Activated naive CD4-positive, alpha-beta T cell treated with anti-CD3 and anti-CD28 coated beads, Interleukin-2, amount 10 ng/mL, durations not matched to agents 7 days and 5 days (primary cell): ENCODE data around the gene PARD3.

Experiments
- CTCF ChIA-PET: fragments of 350-600 bp; sonication (Branson Sonifier 250); formaldehyde crosslinking; loops from one replicate; lab custom pipeline; 2021; ENCODE audit warnings: antibody characterized with exemption; lab: Charles Lee
- DNase-seq: peaks from one replicate; pipeline ENCODE4 v3.0.0-alpha.2; 2020
- H3K27ac Mint-ChIP-seq: one replicate; pipeline ENCODE4 v1.8.0; 2021; ENCODE audit warnings: mild to moderate bottlenecking, moderate library complexity, mixed read lengths
- H3K27me3 Mint-ChIP-seq: one replicate; pipeline ENCODE4 v1.8.0; 2021; ENCODE audit warnings: mild to moderate bottlenecking, mixed read lengths
- H3K36me3 Mint-ChIP-seq: one replicate; pipeline ENCODE4 v1.8.0; 2021; ENCODE audit warnings: mixed read lengths
- H3K4me1 Mint-ChIP-seq: one replicate; pipeline ENCODE4 v1.8.0; 2021; ENCODE audit warnings: mixed read lengths
- H3K4me3 Mint-ChIP-seq: one replicate; pipeline ENCODE4 v1.8.0; 2021; ENCODE audit warnings: mild to moderate bottlenecking, moderate library complexity, mixed read lengths
- H3K9me3 Mint-ChIP-seq: one replicate; pipeline ENCODE4 v1.8.0; 2021; ENCODE audit warnings: mixed read lengths

PARD3 gene

DNA sequence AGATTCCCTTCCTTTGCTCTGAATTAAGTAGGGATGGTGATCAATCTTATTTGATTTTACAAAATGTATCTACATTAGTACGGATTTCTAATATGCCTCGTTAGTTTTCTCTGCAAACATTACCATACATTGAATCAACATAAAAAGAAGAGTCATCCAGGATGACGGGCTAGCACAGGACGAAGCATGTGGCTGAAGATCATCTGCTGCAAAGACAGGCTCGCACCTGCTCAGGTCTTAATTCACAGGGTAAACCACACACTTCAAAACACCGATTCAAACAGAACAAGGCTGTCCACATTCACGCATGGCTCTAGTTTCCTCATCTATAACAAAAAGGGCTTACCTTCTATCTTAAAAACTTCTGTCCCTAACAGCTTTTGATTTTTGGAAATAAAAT is 323.0 kb downstream of the PARD3 start:
- Mint-ChIP-seq H3K9me3 (no peaks in the 10 kb centered on the region), H3K27me3 (no peaks in the 10 kb centered on the region), H3K36me3 (no peaks in the 10 kb centered on the region), H3K27ac (no peak overlapping the region), H3K4me3 (no peak overlapping the region), H3K4me1 (no peaks in the 10 kb centered on the region)
- DNase-seq, result no peak
- CTCF ChIA-PET, result no interaction called here

DNA sequence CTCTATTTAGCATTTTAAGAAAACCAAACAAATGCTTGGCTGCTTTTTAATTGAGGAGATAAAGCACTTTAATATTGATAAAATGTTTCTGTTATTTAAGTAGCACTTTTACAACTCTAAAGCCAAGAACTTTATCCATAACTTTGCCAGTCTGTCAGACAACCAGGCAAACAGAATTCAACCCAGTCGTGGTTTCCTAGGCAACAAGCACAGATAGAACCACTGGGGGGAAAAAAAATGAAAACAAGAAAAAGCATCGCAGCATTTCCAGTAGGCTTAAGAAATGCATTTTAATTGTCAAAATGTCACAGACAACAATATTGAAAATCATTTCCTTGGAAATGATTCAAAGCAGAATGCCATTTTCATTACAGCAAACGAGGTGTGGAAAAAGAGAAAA is 323.4 kb downstream of the PARD3 start:
- Mint-ChIP-seq H3K27ac (no peak overlapping the region), H3K9me3 (no peaks in the 10 kb centered on the region)

GRCh38 chr10:34489973-34490745 is 324.9 kb downstream of the PARD3 start:
- H3K4me1 Mint-ChIP-seq, result no peaks in the 10 kb centered on the region
- no peak overlapping the region for H3K4me3 Mint-ChIP-seq
- CTCF ChIA-PET, result no interaction called here
- H3K27me3 Mint-ChIP-seq, result no peaks in the 10 kb centered on the region
- no peaks in the 10 kb centered on the region for H3K9me3 Mint-ChIP-seq
- no peak overlapping the region for H3K27ac Mint-ChIP-seq
- no peak for DNase-seq
- no peaks in the 10 kb centered on the region for H3K36me3 Mint-ChIP-seq

More for the DNA sequence above, 323.4 kb downstream of the PARD3 start:
- no peaks in the 10 kb centered on the region for H3K27me3 Mint-ChIP-seq
- no peaks in the 10 kb centered on the region for H3K4me1 Mint-ChIP-seq
- no peaks in the 10 kb centered on the region for H3K36me3 Mint-ChIP-seq
- DNase-seq, result no peak
- no peak overlapping the region for H3K4me3 Mint-ChIP-seq
- CTCF ChIA-PET, result no interaction called here

DNA sequence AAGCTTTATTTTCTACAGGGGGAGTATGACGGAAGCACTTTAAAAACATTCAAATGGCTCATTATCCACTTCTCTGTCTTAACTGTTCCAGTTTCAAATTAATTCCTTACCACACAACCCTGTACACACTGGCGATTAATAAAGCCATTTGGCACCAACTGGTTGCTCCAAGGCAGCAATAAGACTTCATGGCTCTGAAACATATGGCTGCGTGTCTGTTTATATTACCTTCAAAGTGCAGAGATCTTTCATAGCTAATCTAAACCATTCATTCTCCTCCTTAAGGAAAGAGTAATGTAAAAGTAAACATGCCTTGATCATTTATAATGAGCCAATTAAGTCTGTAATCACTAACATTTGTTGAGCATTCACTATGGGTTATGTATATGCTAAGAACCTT is 325.7 kb downstream of the PARD3 start:
- DNase-seq, result no peak
- H3K4me1 Mint-ChIP-seq, result no peaks in the 10 kb centered on the region
- CTCF ChIA-PET, result no interaction called here
- no peak overlapping the region for H3K4me3 Mint-ChIP-seq
- H3K27ac Mint-ChIP-seq, result no peak overlapping the region
- no peaks in the 10 kb centered on the region for H3K27me3 Mint-ChIP-seq
- H3K9me3 Mint-ChIP-seq, result no peaks in the 10 kb centered on the region
- H3K36me3 Mint-ChIP-seq, result no peaks in the 10 kb centered on the region

- H3K4me3 Mint-ChIP-seq, result no peak overlapping the region
- DNase-seq, result no peak
- no peaks in the 10 kb centered on the region for H3K4me1 Mint-ChIP-seq
- H3K9me3 Mint-ChIP-seq, result no peaks in the 10 kb centered on the region
- CTCF ChIA-PET, result no interaction called here
- H3K27ac Mint-ChIP-seq, result no peak overlapping the region
- no peaks in the 10 kb centered on the region for H3K27me3 Mint-ChIP-seq
- H3K36me3 Mint-ChIP-seq, result no peaks in the 10 kb centered on the region
These were observed 326.5 kb downstream of the PARD3 start for GRCh38 chr10:34488476-34489130.

GRCh38 chr10:34486008-34486407 is 329.1 kb downstream of the PARD3 start:
- no peak overlapping the region for H3K4me3 Mint-ChIP-seq
- H3K36me3 Mint-ChIP-seq, result no peaks in the 10 kb centered on the region
- H3K27ac Mint-ChIP-seq, result no peak overlapping the region
- no peaks in the 10 kb centered on the region for H3K9me3 Mint-ChIP-seq
- H3K4me1 Mint-ChIP-seq, result no peaks in the 10 kb centered on the region
- no peaks in the 10 kb centered on the region for H3K27me3 Mint-ChIP-seq
- no peak for DNase-seq
- CTCF ChIA-PET, result no interaction called here

DNA sequence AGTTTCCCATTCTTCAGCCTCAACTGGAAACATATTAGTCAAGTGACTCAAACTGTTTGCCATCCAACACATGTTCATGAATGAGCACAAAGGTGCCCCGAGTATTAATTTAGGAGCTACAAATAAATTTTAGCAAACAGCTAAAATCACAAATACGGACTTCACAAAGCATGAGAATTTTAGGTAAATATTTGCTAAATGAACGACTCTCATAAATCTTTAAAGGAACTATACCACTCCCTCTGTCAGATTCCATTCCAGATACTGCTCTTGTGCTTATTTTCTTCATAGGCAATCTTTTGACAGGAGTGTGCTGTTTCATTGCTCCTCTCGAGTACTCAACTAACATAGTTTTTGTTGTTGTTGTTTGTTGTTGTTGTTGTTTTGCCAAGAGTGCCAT is 330.9 kb downstream of the PARD3 start:
- no peaks in the 10 kb centered on the region for H3K27me3 Mint-ChIP-seq
- CTCF ChIA-PET, result no interaction called here

GRCh38 chr10:34480345-34480744 is 334.8 kb downstream of the PARD3 start:
- CTCF ChIA-PET, result no interaction called here
- no peak for DNase-seq
- no peaks in the 10 kb centered on the region for H3K4me1 Mint-ChIP-seq
- no peak overlapping the region for H3K4me3 Mint-ChIP-seq
- H3K36me3 Mint-ChIP-seq, result no peaks in the 10 kb centered on the region
- H3K27me3 Mint-ChIP-seq, result no peaks in the 10 kb centered on the region
- no peaks in the 10 kb centered on the region for H3K9me3 Mint-ChIP-seq
- H3K27ac Mint-ChIP-seq, result no peak overlapping the region

More for the DNA sequence above, 330.9 kb downstream of the PARD3 start:
- Mint-ChIP-seq H3K4me1 (no peaks in the 10 kb centered on the region), H3K27ac (no peak overlapping the region), H3K9me3 (no peaks in the 10 kb centered on the region), H3K4me3 (no peak overlapping the region), H3K36me3 (no peaks in the 10 kb centered on the region)
- no peak for DNase-seq

- Mint-ChIP-seq H3K9me3 (no peaks in the 10 kb centered on the region), H3K36me3 (no peaks in the 10 kb centered on the region), H3K4me3 (no peak overlapping the region), H3K4me1 (no peaks in the 10 kb centered on the region), H3K27me3 (no peaks in the 10 kb centered on the region), H3K27ac (no peak overlapping the region)
- CTCF ChIA-PET, result no interaction called here
- DNase-seq, result no peak
These were observed 335.4 kb downstream of the PARD3 start for GRCh38 chr10:34479520-34480179.

DNA sequence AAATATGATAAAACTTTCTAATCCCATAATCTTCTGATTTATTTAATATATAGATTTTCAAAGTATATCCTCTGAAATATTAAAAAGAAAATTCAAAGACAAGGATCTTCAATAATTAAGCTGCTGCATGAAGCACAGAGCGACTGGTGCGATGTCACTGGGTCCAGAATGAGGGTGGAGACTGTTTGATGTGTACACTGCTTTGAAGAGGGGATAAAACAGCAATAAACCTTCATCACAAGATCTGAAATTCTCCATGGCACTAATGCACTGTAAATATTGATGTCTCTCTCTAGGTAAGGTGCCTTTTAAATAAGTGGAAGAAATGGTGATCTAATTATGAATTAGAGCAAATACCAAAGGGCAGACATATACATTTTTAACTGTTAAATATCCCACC is 337.8 kb downstream of the PARD3 start:
- Mint-ChIP-seq H3K36me3 (no peaks in the 10 kb centered on the region), H3K27ac (no peak overlapping the region), H3K9me3 (no peaks in the 10 kb centered on the region), H3K4me1 (no peaks in the 10 kb centered on the region), H3K4me3 (no peak overlapping the region), H3K27me3 (no peaks in the 10 kb centered on the region)
- no peak for DNase-seq
- CTCF ChIA-PET, result no interaction called here

DNA sequence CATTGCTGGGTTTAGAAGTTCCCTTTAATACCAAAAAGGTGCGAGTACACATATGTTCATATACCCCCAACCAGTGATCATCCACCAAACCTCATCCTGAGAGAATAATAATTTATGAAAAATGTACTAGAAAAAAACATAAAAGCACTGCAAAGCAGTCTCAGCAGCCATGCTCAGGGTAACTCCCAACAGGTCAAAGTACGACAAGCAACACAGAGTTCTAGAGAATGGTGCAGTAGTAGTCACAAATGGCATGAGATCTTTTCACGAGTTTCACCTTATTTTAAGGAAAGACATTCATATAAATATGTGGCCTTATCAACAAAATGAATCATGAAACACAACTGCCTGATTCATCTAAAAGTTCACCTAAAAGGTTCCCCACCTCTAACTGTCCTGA is 338.5 kb downstream of the PARD3 start:
- Mint-ChIP-seq H3K9me3 (no peaks in the 10 kb centered on the region), H3K4me3 (no peak overlapping the region), H3K4me1 (no peaks in the 10 kb centered on the region), H3K27ac (no peak overlapping the region), H3K36me3 (no peaks in the 10 kb centered on the region), H3K27me3 (no peaks in the 10 kb centered on the region)
- no peak for DNase-seq
- CTCF ChIA-PET, result no interaction called here

DNA sequence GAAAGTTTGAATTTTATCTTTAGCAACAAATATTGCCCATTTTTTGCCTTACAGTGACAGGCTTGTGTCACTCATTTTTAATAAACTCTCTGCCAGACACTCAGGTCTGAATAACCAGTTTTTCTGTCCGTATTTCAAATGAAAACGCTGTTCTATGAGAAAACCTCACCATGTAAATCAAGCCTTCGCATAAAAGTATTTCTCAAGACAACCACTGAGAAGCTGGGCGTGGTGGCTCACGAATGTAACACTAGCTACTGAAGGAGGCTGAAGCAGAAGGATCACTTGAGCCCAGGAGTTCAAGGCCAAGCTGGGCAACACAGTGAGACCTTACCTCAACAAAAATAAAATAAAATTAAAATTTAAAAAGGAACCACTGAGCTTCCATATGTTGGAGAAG is 339.3 kb downstream of the PARD3 start:
- DNase-seq, result no peak
- Mint-ChIP-seq H3K27me3 (no peaks in the 10 kb centered on the region), H3K4me1 (no peaks in the 10 kb centered on the region), H3K36me3 (no peaks in the 10 kb centered on the region), H3K9me3 (no peaks in the 10 kb centered on the region), H3K27ac (no peak overlapping the region), H3K4me3 (no peak overlapping the region)
- CTCF ChIA-PET, result no interaction called here

DNA sequence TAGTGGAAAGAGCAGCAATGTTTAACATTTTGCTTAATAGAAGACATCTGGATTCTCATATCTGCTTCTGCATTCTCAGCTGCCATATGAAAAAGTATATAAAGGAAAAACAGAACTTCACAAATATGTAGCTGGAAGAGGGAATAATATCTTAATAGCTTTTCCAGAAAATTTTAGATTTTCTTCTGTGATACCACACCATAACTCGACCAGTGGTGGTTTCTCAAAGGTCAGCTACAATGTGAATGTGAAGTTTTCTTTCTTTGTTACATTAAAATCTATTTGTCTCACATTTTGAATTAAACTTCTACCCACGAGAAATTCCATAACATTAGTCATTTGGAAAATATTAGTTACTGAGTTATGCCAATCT is 339.8 kb downstream of the PARD3 start:
- Mint-ChIP-seq H3K36me3 (no peaks in the 10 kb centered on the region), H3K4me3 (no peak overlapping the region), H3K4me1 (no peaks in the 10 kb centered on the region), H3K9me3 (no peaks in the 10 kb centered on the region), H3K27me3 (no peaks in the 10 kb centered on the region), H3K27ac (no peak overlapping the region)
- DNase-seq, result no peak
- CTCF ChIA-PET, result no interaction called here

DNA sequence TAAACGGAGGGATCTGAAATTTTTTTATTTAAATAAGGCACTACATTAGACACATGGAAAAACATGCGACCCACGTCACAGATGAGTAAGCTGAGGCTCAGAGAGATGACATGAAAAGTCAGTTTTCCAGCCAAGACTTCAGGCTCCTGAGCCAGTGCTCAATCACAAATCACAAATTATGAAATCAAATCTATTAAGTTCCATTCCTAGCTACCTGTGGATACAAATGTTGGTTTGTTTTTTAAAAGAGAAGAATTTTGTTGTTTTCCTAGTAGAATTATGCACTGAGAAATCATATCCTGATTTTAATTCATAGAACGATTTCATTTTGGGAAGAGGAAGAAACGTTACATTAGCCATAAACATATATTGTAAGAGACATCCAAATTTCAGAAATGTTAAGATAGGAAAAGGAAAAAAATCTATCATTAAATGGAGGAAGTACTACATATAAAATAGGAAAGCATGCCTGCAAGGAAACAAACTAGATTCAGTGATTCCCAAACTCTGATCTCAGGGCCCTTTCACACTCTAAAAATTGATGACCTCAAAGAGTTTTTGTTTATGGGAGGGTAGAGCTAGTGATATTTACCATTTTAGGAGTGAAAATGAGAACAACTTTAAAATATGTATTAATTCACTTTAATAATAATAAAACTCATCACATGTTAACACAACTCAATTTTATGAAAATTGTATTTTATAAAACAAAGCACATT is 340.4 kb downstream of the PARD3 start:
- no peak overlapping the region for H3K4me3 Mint-ChIP-seq
- H3K27ac Mint-ChIP-seq, result no peak overlapping the region
- no peaks in the 10 kb centered on the region for H3K27me3 Mint-ChIP-seq
- no peaks in the 10 kb centered on the region for H3K4me1 Mint-ChIP-seq
- no peak for DNase-seq
- CTCF ChIA-PET, result no interaction called here
- no peaks in the 10 kb centered on the region for H3K36me3 Mint-ChIP-seq
- H3K9me3 Mint-ChIP-seq, result no peaks in the 10 kb centered on the region
